ENCODE measurements around the gene OTUD4.

- TF ChIP-seq EZH2 (IDR thresholded peaks at IDR 0.05; ENCODE audit: borderline replicate concordance, low read length) (no peak), CTCF (IDR thresholded peaks at IDR 0.05; ENCODE audit: low read length) (no peak)
Measured at GRCh38 chr4:145178740-145179280, 1.6 kb downstream of the OTUD4 start.
